B cell (primary cell): ENCODE data around the gene NTNG1. TPM values are rescaled to one million over a fixed set of nuclear protein-coding genes. Genes with fewer than 3 reads are reported as not detected.

Experiments
- ATAC-seq: fragments of 200-7000 bp; cut with Tn5 transposase; one replicate; pipeline ENCODE4 v1.10.0; 2021; ENCODE audit warnings: low read depth, mild to moderate bottlenecking, moderate number of reproducible peaks, moderate library complexity
- CTCF ChIA-PET: fragments of 350-600 bp; sonication (Branson Sonifier 250); formaldehyde crosslinking; loops from one replicate; lab custom pipeline; 2021; ENCODE audit warnings: antibody characterized with exemption, inconsistent platforms; lab: Charles Lee
- POLR2A ChIA-PET: fragments of 350-600 bp; sonication (Branson Sonifier 250); formaldehyde crosslinking; loops from one replicate; lab custom pipeline; 2021; ENCODE audit warnings: antibody characterized with exemption; lab: Charles Lee
- DNase-seq: peaks from one replicate; pipeline ENCODE4 v3.0.0; 2013
- H2AFZ ChIP-seq: 2 replicates; pipeline ENCODE4 v1.6.1; 2012; ENCODE audit warnings: mild to moderate bottlenecking, low read depth, low read length; ENCODE audit not compliant: insufficient read depth, poor library complexity, severe bottlenecking
- H3K27ac ChIP-seq, 2 donors: 1 replicate in 1 of 2; 2 replicates in 1 of 2; pipeline ENCODE4 v1.5.1; 2012 to 2013; ENCODE audit warnings: low read length in 2 of 2, mild to moderate bottlenecking in 2 of 2, moderate library complexity in 1 of 2
- H3K27me3 ChIP-seq, 4 experiments: fragments of 200-600 bp in 1 of 4; sonication (generic) in 1 of 4; replicated peaks in 1 of 4; 1 replicate in 2 of 4; 2 replicates in 2 of 4; pipeline versions ENCODE4 v1.6.1 to v1.7.0; 2013 to 2016; ENCODE audit warnings: low read length in 3 of 4, mild to moderate bottlenecking in 2 of 4, mixed read lengths in 1 of 4, moderate library complexity in 1 of 4; ENCODE audit not compliant: insufficient read depth in 4 of 4, control insufficient read depth in 3 of 4; ENCODE audit errors: control extremely low read depth in 1 of 4
- H3K36me3 ChIP-seq, 2 experiments: replicated peaks in 1 of 2; 1 replicate in 1 of 2; 2 replicates in 1 of 2; pipeline versions ENCODE4 v1.6.1 to v1.7.1; 2013; ENCODE audit warnings: low read length in 1 of 2; ENCODE audit not compliant: insufficient read depth in 2 of 2, control insufficient read depth in 1 of 2; ENCODE audit errors: control extremely low read depth in 1 of 2, extremely low read depth in 1 of 2
- H3K4me1 ChIP-seq, 2 donors: fragments of 200-600 bp in 1 of 2; sonication (generic) in 1 of 2; 1 replicate in 1 of 2; 2 replicates in 1 of 2; pipeline versions ENCODE4 v1.5.1 to v1.6.1; 2013 to 2017; ENCODE audit warnings: low read length in 2 of 2; ENCODE audit not compliant: control insufficient read depth in 2 of 2, insufficient read depth in 2 of 2
- H3K4me2 ChIP-seq: replicated peaks from 2 replicates; pipeline ENCODE3; 2012; ENCODE audit warnings: mild to moderate bottlenecking, low read depth, low read length; ENCODE audit not compliant: poor library complexity, severe bottlenecking
- H3K4me3 ChIP-seq, 5 experiments: fragments of 200-600 bp in 1 of 5; sonication (generic) in 1 of 5; 1 replicate in 3 of 5; 2 replicates in 2 of 5; pipeline versions ENCODE4 v1.5.1 to v1.7.0; 2011 to 2016; ENCODE audit warnings: low read length in 4 of 5, mild to moderate bottlenecking in 4 of 5, low read depth in 2 of 5, control low read depth in 1 of 5, moderate library complexity in 1 of 5; ENCODE audit not compliant: insufficient read depth in 1 of 5; ENCODE audit errors: control extremely low read depth in 1 of 5, extremely low read depth in 1 of 5
- H3K79me2 ChIP-seq: fragments of 200-600 bp; sonication (generic); one replicate; pipeline ENCODE4 v1.6.0; 2016; ENCODE audit warnings: low read length; ENCODE audit not compliant: control insufficient read depth, insufficient read depth
- H3K9ac ChIP-seq: fragments of 200-600 bp; sonication (generic); 2 replicates; pipeline ENCODE4 v1.6.1; 2017; ENCODE audit warnings: mild to moderate bottlenecking, low read length, moderate library complexity
- H3K9me3 ChIP-seq, 3 donors: one replicate each; pipeline versions ENCODE4 v1.6.1 to v1.7.1; 2013; ENCODE audit warnings: low read length in 2 of 3; ENCODE audit not compliant: control insufficient read depth in 2 of 3, insufficient read depth in 1 of 3; ENCODE audit errors: control extremely low read depth in 1 of 3
- H4K20me1 ChIP-seq: 2 replicates; pipeline ENCODE4 v1.6.0; 2012; ENCODE audit warnings: mild to moderate bottlenecking, low read length; ENCODE audit not compliant: insufficient read depth, control insufficient read depth, poor library complexity, severe bottlenecking
- H3K27ac Mint-ChIP-seq: one replicate; pipeline ENCODE4 v1.8.0; 2021; ENCODE audit warnings: mixed read lengths
- H3K27me3 Mint-ChIP-seq: one replicate; pipeline ENCODE4 v1.8.0; 2021; ENCODE audit warnings: mixed read lengths
- H3K4me1 Mint-ChIP-seq: one replicate; pipeline ENCODE4 v1.8.0; 2021; ENCODE audit warnings: mixed read lengths
- H3K4me3 Mint-ChIP-seq: one replicate; pipeline ENCODE4 v1.8.0; 2021; ENCODE audit warnings: mixed read lengths
- H3K9me3 Mint-ChIP-seq: one replicate; pipeline ENCODE4 v1.8.0; 2022; ENCODE audit warnings: mixed read lengths; ENCODE audit not compliant: insufficient read depth
- CTCF ChIP-seq: fragments of 200-600 bp; IDR thresholded peaks from one replicate; pipeline ENCODE4 v1.8.0; 2022; ENCODE audit warnings: antibody characterized with exemption, mild to moderate bottlenecking
- EZH2 ChIP-seq: IDR thresholded peaks from 2 replicates; pipeline ENCODE4 v1.6.1; 2012; ENCODE audit warnings: borderline replicate concordance, low read depth, mild to moderate bottlenecking, moderate library complexity, low read length; ENCODE audit not compliant: insufficient read depth, poor library complexity, severe bottlenecking
- WGBS: methylation state at CpG from one replicate; pipeline ENCODE4 v1.1.5; 2013; ENCODE audit warnings: missing lambda C conversion rate; ENCODE audit not compliant: insufficient coverage; 5-methylcytosine and 5-hydroxymethylcytosine counted together
- intact Hi-C: fragments of 100-400 bp; cut with micrococcal nuclease; formaldehyde crosslinking; loops from one replicate; pipeline ENCODE4 v1.10.0; 2022
- polyA plus RNA-seq: library from polyadenylated mRNA; depleted of rRNA; stranded (reverse); fragments of >200 nt; gene quantifications from 2 replicates; pipeline ENCODE4 v1.2.3, GENCODE V29; 2012
- total RNA-seq, 2 donors: library from RNA; stranded (reverse); fragments of 120-200 nt in 1 of 2; gene quantifications; 1 replicate in 1 of 2; 2 replicates in 1 of 2; pipeline versions ENCODE4 v1.2.3 to v1.2.4, GENCODE V29; 2013 to 2022

NTNG1 gene
- total and polyA plus RNA-seq, 2 donors (not counting 1 experiment from before 2014, with no cell fraction given): 2.8 to 3.7 TPM

GRCh38 chr1:107454791-107455190 is 314.0 kb downstream of the NTNG1 start:
- DNase-seq (no peak), ATAC-seq (peak; percentile 19)
- H3K4me1 Mint-ChIP-seq: peaks cover 69% of the 10 kb centered on the region
- Histone ChIP-seq H3K4me1 (peaks cover 61 to 68% of the 10 kb centered on the region in 2 donors), H3K36me3 (no peaks in the 10 kb centered on the region), H3K4me3 (no peak overlapping the region), H3K27ac (peak overlapping the region in 1 of 2 donors; percentile 17), H3K4me2 (peak overlapping the region; percentile 19), H4K20me1 (no peaks in the 10 kb centered on the region), H3K79me2 (no peaks in the 10 kb centered on the region), H3K9me3 (no peaks in the 10 kb centered on the region), H2AFZ (peak overlapping the region; percentile 50), H3K27me3 (no peaks in the 10 kb centered on the region), H3K9ac (no peak overlapping the region)
- H3K27ac Mint-ChIP-seq: peak overlapping the region; percentile 82
- TF ChIP-seq EZH2 (no peak), CTCF (no peak)
- intact Hi-C loops: no loop called here
- peak overlapping the region; percentile 20 for H3K4me3 Mint-ChIP-seq
- WGBS: no CpG with 5 or more reads among the region's 4 CpGs
- no peaks in the 10 kb centered on the region for H3K27me3 Mint-ChIP-seq
- POLR2A ChIA-PET: interaction anchor here (0.6 to 0.7 kb wide), 3 partner anchors 184 to 245 kb away, joined by 4 to 6 read pairs (median 5); no protein-coding TSS in a partner anchor
- CTCF ChIA-PET: interaction anchor here (1.7 to 3.3 kb wide), 2 partner anchors 24 to 26 kb away, joined by 8 to 10 read pairs; no protein-coding TSS in a partner anchor
- H3K9me3 Mint-ChIP-seq: no peaks in the 10 kb centered on the region

GRCh38 chr1:107457989-107458388 is 317.1 kb downstream of the NTNG1 start:
- no CpG with 5 or more reads among the region's 3 CpGs for WGBS
- no peak for DNase-seq
- H3K9me3 Mint-ChIP-seq: peaks cover 2% of the 10 kb centered on the region

More at GRCh38 chr1:107457989-107458388, 317.1 kb downstream of the NTNG1 start:
- no peak overlapping the region for H3K4me3 ChIP-seq
- no peaks in the 10 kb centered on the region for H3K27me3 Mint-ChIP-seq
- TF ChIP-seq EZH2 (no peak), CTCF (no peak)
- intact Hi-C loops: no loop called here
- H2AFZ ChIP-seq: no peak overlapping the region
- H4K20me1 ChIP-seq: no peaks in the 10 kb centered on the region
- ChIA-PET POLR2A (no interaction called here), CTCF (no interaction called here)
- no peaks in the 10 kb centered on the region for H3K9me3 ChIP-seq
- H3K36me3 ChIP-seq: no peaks in the 10 kb centered on the region
- H3K9ac ChIP-seq: no peak overlapping the region
- no peaks in the 10 kb centered on the region for H3K79me2 ChIP-seq
- no peak overlapping the region for H3K27ac ChIP-seq
- peaks cover 51% of the 10 kb centered on the region for H3K4me1 Mint-ChIP-seq
- H3K27ac Mint-ChIP-seq: no peak overlapping the region
- no peak overlapping the region for H3K4me3 Mint-ChIP-seq
- no peaks in the 10 kb centered on the region for H3K27me3 ChIP-seq
- no peak overlapping the region for H3K4me2 ChIP-seq
- peaks cover 48% of the 10 kb centered on the region in 2 donors for H3K4me1 ChIP-seq
- ATAC-seq: no peak
